K562 (cell line): Measurements from ENCODE around the gene CFAP92. TPM values are rescaled to one million over a fixed set of nuclear protein-coding genes. Genes with fewer than 3 reads are reported as not detected.

Experiments used
- CCNT2 ChIP-seq: IDR thresholded peaks from 2 replicates; pipeline ENCODE4 v1.6.1; 2011; ENCODE audit warnings: borderline replicate concordance, low read depth, mild to moderate bottlenecking, moderate library complexity, mixed read lengths, low read length; ENCODE audit not compliant: insufficient read length; ENCODE audit errors: extremely low read depth
- FOS ChIP-seq: IDR thresholded peaks from 3 replicates; pipeline ENCODE4 v1.6.1; 2011; ENCODE audit not compliant: insufficient read length; ENCODE audit errors: extremely low read depth
- GMEB1 ChIP-seq: fragments of 250-450 bp; sonication (Bioruptor Pico); IDR thresholded peaks from 2 replicates; pipeline ENCODE4 v1.4.0; 2020; ENCODE audit warnings: mild to moderate bottlenecking
- HIVEP1 ChIP-seq: fragments of 250-450 bp; sonication (Bioruptor Pico); IDR thresholded peaks from 2 replicates; pipeline ENCODE4 v1.4.0; 2020; ENCODE audit warnings: mild to moderate bottlenecking
- MBD2 ChIP-seq: sonication (generic); IDR thresholded peaks from 2 replicates; pipeline ENCODE4 v1.6.1; 2016; ENCODE audit warnings: low read depth, borderline replicate concordance
- MNT ChIP-seq, 2 experiments: fragments of 450-650 bp; conservative IDR thresholded peaks; 2 replicates each; pipeline ENCODE4 v1.6.1; 2017; ENCODE audit warnings: mild to moderate bottlenecking in 2 of 2, moderate library complexity in 2 of 2
- MTA1 ChIP-seq: fragments of 450-650 bp; IDR thresholded peaks from 2 replicates; pipeline ENCODE4 v1.6.1; 2017; ENCODE audit warnings: borderline replicate concordance
- NRF1 ChIP-seq, 2 experiments: fragments of 450-650 bp; IDR thresholded peaks in 1 of 2; conservative IDR thresholded peaks in 1 of 2; 2 replicates each; pipeline ENCODE4 v1.6.1; 2014; ENCODE audit warnings: mild to moderate bottlenecking in 2 of 2
- PTTG1 ChIP-seq: fragments of 450-650 bp; IDR thresholded peaks from 2 replicates; pipeline ENCODE4 v1.6.1; 2016; ENCODE audit warnings: low read depth, mild to moderate bottlenecking, missing genetic modification characterization, missing compliant biosample characterization
- RBFOX2 ChIP-seq: fragments of 200-400 bp; formaldehyde crosslinking; IDR thresholded peaks from 2 replicates; pipeline ENCODE4 v1.6.1; 2017; ENCODE audit warnings: low read depth, mild to moderate bottlenecking, low read length, moderate library complexity
- REST ChIP-seq, 2 experiments: fragments of 450-650 bp; formaldehyde crosslinking in 1 of 2; IDR thresholded peaks; 2 replicates each; pipeline versions ENCODE4 v1.4.0 to v1.6.1; 2014 to 2020; ENCODE audit warnings: mild to moderate bottlenecking in 2 of 2, borderline replicate concordance in 1 of 2, low read depth in 1 of 2
- RNF2 ChIP-seq: sonication (generic); IDR thresholded peaks from 2 replicates; pipeline ENCODE4 v1.6.1; 2016
- ZNF76 ChIP-seq: fragments of 250-450 bp; sonication (Bioruptor Pico); IDR thresholded peaks from 2 replicates; pipeline ENCODE4 v1.4.0; 2020; ENCODE audit warnings: mild to moderate bottlenecking, moderate library complexity, borderline replicate concordance
- polyA plus RNA-seq, 8 experiments: library from polyadenylated mRNA; depleted of rRNA in 4 of 8; stranded (reverse) in 5 of 8; unstranded in 3 of 8; fragments of >200 nt; fragmentation: Nextera tagmentation in 2 of 8; fragmentation: Illumina TruSeq in 1 of 8; extraction: Ambion mirVana in 2 of 8; extraction: Trizol in 1 of 8; gene quantifications; 2 replicates each; pipeline versions ENCODE4 v1.2.1 to v1.2.3, GENCODE V29; 2011 to 2014; ENCODE audit warnings: inconsistent platforms in 1 of 8, missing spikeins in 1 of 8
- total RNA-seq, 7 experiments: library from RNA; depleted of rRNA in 6 of 7; stranded (reverse); fragments of >200 nt in 6 of 7; fragmentation: Illumina TruSeq in 2 of 7; extraction: Trizol in 2 of 7; gene quantifications; 2 replicates each; pipeline versions ENCODE4 v1.2.1 to v1.2.3, GENCODE V29; 2011 to 2021; ENCODE audit warnings: low replicate concordance in 1 of 7

Gene CFAP92
- total and polyA plus RNA-seq, 9 of the 15 experiments (the other 6 are each of a cell fraction or from before 2014, with no cell fraction given), result 0.06 to 0.62 (median 0.36) TPM

- TF ChIP-seq REST (IDR thresholded peaks at IDR 0.05; ENCODE audit: borderline replicate concordance) (peak; percentile 62), REST (CRISPR knock-in tag; IDR thresholded peaks at IDR 0.05; ENCODE audit: low read depth) (no peak), FOS (peak; percentile 46), RBFOX2 (peak; percentile 84), HIVEP1 (no peak), ZNF76 (CRISPR knock-in tag) (no peak), CCNT2 (peak; percentile 43), MTA1 (no peak), NRF1 (conservative IDR thresholded peaks at IDR 0.05 in 1 of 2, IDR thresholded peaks at IDR 0.05 in 1 of 2) (peak; percentile 75 to 78), MNT (conservative IDR thresholded peaks at IDR 0.05) (peak in 1 of 2 experiments; percentile 60; a peak in 2 of 4 replicates), PTTG1 (no peak), RNF2 (0 out of 2 replicates have a peak, but pooled peaks have one; percentile 41), MBD2 (peak; percentile 40; the same call in 1 of the 2 replicates), GMEB1 (CRISPR knock-in tag) (peak; percentile 60)
These were observed 33.1 kb upstream of the CFAP92 start (continued) for GRCh38 chr3:129026728-129027543.
